Activated CD4-positive, alpha-beta T cell treated with anti-CD3 and anti-CD28 coated beads, Interleukin-2, amount 50 U/mL, for 16 hours (primary cell): Measurements from ENCODE around the gene SEL1L.
A peak's percentile ranks its signal among the peaks of the same experiment; 100 is the strongest.
"Not testable (repeated sequence)": the region's sequence is repeated elsewhere in the genome, so short reads cannot be mapped to it uniquely, and the experiment has no call there.

Experiments used
- DNase-seq: peaks from one replicate; pipeline ENCODE4 v3.0.0-alpha.2; 2020

The SEL1L gene

GRCh38 chr14:81533536-81534343 is at the start of gene SEL1L:
Gene SEL1L (minus strand): TSS chr14:81533853. CDS start chr14:81533744, 109 bp downstream.
- peak; percentile 100 for DNase-seq

DNA sequence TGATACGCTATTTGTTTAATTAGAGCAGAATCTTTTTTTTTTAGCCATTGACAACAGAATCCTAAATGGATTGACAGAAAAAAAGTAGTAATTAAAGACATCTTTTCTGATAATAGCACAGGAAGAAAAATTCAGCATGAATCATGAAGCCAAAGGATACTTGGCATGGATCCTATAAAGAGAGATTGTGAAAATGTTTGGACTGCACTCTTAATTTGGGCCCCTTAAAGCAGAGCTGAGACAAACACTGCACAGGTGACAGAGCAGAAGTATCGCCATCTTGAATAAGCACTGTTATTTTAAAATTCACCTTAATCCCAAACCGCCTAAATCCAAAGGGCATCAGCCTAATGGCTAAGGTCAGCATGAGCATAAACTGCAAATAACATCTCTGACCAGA is 48.8 kb upstream of the SEL1L start:
- DNase-seq = no peak

- no peak for DNase-seq
These were observed 45.5 kb upstream of the SEL1L start for GRCh38 chr14:81579115-81579514.

GRCh38 chr14:81571437-81571836 is 37.8 kb upstream of the SEL1L start:
- DNase-seq = peak; percentile 43

DNA sequence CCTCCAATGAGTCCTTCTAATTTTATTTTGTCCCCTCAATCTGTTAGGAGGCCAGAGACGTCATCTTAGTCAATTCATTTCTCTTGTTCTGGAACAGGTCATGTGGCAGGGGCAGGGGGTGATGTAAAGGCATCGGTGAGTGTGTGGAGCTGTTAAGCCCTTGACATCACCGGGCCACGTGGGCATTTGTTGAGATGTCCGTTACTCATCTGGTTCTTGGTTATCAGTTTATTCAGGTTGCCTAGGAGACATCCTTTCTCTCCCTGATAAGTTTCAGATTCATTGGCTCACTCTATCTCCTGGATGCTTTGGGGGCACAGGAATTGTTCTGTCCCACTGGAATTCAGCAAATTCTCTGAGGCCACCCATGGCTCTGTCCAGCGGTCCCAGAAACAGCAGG is 33.6 kb upstream of the SEL1L start:
- DNase-seq = no peak

- peak; percentile 41 for DNase-seq
These were observed 32.0 kb upstream of the SEL1L start for GRCh38 chr14:81565441-81566290.

- no peak for DNase-seq
These were observed 29.2 kb upstream of the SEL1L start for GRCh38 chr14:81562818-81563217.

DNA sequence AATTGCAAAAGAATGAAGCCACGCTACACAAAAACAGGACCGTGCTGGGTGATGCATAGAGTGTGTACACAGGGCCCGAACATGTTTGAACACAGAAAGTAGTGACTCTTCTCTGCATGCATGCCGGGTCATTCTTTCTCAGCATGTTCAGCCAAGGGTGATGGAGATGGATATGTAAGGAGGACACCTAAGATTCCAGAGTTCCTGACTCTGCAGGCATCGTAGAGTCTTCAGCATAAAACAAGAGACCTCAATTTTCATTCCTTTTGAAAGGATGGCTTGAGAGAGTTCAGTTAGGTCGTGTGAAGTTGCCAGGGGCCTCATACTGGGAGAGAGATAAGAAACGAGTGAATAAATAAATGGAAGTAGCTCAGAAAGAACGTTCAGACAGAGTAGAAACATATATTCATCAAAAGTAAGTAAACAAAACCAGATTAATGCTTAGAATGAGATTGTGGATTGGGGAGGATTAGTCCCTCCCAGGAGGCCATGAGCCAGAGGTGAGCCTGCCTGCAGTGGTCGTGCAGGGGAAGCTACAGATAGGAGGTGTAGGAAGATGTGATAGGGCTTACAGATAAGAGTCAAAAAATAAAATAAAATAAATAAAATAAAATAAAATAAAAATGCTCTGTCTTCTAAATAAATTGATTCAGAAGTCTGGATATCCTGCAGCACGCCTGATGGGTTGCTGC is 27.6 kb upstream of the SEL1L start:
- DNase-seq = no peak

DNA sequence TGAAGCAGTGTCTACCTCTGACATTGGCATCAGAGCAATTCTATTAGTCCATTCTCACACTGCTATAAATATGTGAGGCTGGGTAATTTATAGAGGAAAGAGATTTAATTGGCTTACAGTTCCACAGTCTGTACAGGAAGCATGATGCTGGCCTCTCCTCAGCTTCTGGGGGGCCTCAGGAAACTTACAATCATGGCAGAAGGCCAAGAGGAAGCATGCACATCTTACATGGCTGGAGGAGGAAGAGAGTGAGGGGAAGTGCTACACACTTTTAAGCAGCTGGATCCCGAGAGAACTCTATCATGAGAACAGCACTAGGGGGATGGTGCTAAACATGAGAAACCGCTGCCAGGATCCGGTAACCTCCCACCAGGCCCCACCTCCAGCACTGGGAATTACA is 25.7 kb upstream of the SEL1L start:
- no peak for DNase-seq

- no peak for DNase-seq
These were observed 23.5 kb upstream of the SEL1L start for GRCh38 chr14:81557146-81557545.

DNA sequence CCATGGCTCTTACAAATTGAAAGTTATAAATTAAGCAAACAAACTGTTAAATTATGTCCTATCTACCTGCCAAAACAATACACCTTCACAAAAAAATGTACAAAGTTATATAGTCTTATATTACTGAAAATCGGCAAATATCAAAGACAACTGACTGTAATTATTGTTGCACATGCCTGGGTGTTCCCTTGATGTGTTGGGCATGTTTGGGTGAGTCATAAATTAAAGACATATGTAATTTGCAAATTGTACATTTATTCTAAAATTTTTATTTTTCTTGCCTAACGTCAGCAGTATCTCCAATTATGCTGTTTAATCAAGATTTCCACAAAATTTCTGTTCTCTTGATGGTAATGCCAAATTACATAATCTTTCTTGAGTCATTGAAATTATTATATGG is 22.0 kb upstream of the SEL1L start:
- no peak for DNase-seq

DNA sequence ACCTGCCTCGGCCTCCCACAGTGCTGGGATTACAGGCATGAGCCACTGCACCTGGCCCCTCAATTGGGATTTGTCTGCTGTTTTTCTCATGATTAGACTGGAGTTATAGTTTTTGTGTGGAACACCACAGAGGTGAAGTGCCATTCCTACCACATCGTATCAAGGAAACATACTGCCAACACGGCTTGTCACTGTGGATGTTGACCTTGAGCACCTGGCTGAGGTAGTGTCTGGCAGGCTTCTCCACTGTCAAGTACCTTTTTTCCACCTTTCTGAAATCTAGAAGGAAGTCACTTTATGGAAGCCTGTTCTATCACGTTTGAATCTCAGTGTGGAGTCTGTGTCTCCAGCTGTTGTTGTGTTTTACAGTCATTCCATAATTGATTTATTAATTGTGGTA is 21.4 kb upstream of the SEL1L start:
- no peak for DNase-seq

DNA sequence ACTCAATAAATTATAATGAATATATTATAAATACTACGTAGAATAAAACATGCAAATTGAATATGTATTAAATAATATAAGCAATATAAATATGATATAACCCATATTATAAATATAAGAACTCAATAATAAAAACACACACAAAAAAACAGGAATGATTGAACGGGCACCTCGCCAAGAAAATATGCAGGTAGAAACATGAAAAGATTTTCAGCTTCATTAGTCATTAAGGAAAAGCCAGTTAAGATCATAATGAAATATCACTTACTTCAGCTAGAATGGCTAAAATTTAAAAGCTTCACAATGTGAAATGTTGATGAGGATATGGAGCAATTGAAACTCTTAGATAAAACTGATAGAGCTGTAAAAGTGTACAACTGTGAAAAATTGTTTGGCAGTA is 17.8 kb upstream of the SEL1L start:
- DNase-seq = no peak

- peak; percentile 88 for DNase-seq
These were observed 16.5 kb upstream of the SEL1L start for GRCh38 chr14:81550001-81550637.

- DNase-seq = not testable (repeated sequence)
These were observed 7.6 kb upstream of the SEL1L start for GRCh38 chr14:81541206-81541605.

DNA sequence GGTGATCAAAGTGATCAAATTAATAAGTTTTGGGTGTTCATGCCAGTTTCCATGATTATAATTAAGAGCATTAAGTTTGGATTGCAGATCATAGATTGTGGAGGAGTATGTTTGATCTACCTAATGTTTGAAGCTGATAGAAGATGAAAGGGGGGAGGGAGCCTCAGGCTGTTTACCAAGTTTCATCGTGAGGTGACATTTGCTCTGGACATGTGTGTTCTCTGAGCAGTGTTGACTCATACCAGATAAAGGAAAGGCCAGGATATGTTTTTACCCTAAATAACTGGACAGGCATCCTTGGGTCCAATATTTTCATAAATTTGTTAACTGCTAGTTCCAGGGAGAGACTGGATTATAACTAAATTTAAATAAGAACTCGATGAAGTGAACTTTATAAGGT is 3.5 kb upstream of the SEL1L start:
- DNase-seq = no peak

GRCh38 chr14:81536241-81536771 is 2.7 kb upstream of the SEL1L start:
- DNase-seq = no peak

GRCh38 chr14:81535396-81536164 is 1.9 kb upstream of the SEL1L start:
- no peak for DNase-seq

DNA sequence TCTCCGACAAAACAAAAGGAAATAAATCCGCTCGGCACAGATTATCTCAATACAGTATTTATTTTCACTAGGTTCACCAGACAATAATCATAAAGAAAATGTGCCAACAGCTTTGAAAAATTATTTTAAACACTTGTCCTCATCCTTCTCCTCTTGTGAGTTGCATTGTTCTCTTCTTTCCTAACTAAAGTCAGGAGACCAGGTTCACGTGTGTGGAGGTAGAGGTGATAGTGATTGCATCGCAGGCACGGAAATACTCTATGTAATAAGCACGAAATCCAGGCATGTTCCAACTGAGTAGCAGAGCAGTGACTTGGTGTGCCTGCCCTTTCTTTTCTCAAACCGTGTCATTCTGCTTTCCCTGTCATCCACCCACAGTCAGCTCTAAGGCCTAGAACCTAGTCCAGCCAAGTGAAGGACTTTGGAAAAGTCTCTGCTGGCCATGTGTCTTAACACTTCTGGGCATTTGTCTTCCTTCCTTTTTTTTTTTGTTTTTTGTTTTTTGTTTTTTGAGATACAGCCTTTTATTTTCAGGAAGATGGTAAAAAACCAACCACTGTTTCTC is 939 bp upstream of the SEL1L start:
- DNase-seq = no peak

GRCh38 chr14:81533212-81533535 is 479 bp downstream of the SEL1L start:
- DNase-seq = no peak

GRCh38 chr14:81529391-81529790 is 4.3 kb downstream of the SEL1L start:
- no peak for DNase-seq

DNA sequence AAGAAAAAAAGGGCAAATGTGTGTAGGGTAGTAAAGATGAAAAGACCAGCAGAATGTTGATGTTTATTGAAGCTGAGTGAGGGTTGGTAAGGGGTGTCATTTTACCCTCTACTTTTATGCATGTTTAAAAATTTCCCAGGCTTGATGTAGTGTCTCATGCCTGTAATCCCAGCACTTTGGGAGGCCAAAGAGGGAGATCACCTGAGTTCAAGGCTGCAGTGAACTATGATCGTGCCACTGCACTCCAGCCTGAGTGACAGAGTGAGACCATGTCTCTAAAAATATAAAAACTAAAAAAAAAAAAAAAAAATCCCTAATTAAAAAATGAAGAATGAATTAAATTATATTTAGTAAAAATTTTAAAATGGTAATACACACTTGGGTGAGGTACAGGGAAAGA is 8.5 kb downstream of the SEL1L start:
- no peak for DNase-seq
